Right lobe of liver (tissue), 4 donors: ENCODE results near the gene MDFIC.

ENCODE experiments used
- POLR2A ChIP-seq: fragments of 450-650 bp; IDR thresholded peaks from one replicate; pipeline ENCODE4 v1.6.1; 2017; ENCODE audit warnings: antibody characterized with exemption, mild to moderate bottlenecking
- TF ChIP-seq, protein P1 (sequence below), 4 donors: fragments of 200-600 bp in 3 of 4; fragments of 450-650 bp in 1 of 4; IDR thresholded peaks; one replicate each; pipeline versions ENCODE4 v1.5.1 to v1.8.0; 2016 to 2022; ENCODE audit warnings: antibody characterized with exemption in 4 of 4, mild to moderate bottlenecking in 2 of 4
- donor health status: DM: no; HTN: no; CAD: no.
- donor health status: DM: no; HTN: no; CAD: no.
- donor health status: DM: no; HTN: yes; CAD: no.

- no peak for TF ChIP-seq POLR2A
- TF ChIP-seq, protein P1, sequence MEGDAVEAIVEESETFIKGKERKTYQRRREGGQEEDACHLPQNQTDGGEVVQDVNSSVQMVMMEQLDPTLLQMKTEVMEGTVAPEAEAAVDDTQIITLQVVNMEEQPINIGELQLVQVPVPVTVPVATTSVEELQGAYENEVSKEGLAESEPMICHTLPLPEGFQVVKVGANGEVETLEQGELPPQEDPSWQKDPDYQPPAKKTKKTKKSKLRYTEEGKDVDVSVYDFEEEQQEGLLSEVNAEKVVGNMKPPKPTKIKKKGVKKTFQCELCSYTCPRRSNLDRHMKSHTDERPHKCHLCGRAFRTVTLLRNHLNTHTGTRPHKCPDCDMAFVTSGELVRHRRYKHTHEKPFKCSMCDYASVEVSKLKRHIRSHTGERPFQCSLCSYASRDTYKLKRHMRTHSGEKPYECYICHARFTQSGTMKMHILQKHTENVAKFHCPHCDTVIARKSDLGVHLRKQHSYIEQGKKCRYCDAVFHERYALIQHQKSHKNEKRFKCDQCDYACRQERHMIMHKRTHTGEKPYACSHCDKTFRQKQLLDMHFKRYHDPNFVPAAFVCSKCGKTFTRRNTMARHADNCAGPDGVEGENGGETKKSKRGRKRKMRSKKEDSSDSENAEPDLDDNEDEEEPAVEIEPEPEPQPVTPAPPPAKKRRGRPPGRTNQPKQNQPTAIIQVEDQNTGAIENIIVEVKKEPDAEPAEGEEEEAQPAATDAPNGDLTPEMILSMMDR (IDR thresholded peaks at IDR 0.05): no peak
Measured at GRCh38 chr7:115034515-115034914, 112.6 kb downstream of the MDFIC start.
